Measurements from ENCODE around the gene SMAD5.

Gene SMAD5

GRCh38 chr5:136143312-136143711, 10.7 kb downstream of the SMAD5 start:
- TF ChIP-seq REST (IDR thresholded peaks at IDR 0.05; ENCODE audit: insufficient read depth in 1 of 2, low read depth in 2 of 2, low read length in 2 of 2) (no peak), TAF1 (IDR thresholded peaks at IDR 0.05; ENCODE audit: borderline replicate concordance, insufficient read depth, low read length) (no peak), SIN3A (IDR thresholded peaks at IDR 0.05; ENCODE audit: borderline replicate concordance, insufficient read depth, low read length) (no peak), POLR2AphosphoS5 (IDR thresholded peaks at IDR 0.05; ENCODE audit: low read depth, low read length) (no peak), FOXP2 (optimal IDR thresholded peaks at IDR 0.05; ENCODE audit: borderline replicate concordance, extremely low read depth, extremely low read length, insufficient read depth) (no peak)

DNA sequence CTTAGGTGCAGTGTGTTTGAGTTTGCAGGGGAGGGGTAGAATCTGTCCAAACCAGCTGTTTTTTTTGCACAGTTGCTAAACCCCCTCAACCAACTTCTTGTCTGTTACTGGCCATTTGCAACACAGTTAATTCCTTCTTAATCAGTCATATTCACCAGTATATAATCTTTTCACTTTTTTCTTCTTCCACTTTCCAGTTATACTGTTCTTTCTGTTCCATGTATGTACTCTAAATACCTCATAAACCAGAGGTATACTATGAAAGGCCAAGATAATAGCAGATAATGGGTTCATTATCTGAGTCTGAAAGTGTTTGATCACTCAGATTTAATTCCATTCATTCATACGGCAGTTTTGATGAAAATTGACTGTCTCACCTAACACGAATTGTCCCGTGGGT, 11.1 kb downstream of the SMAD5 start:
- TF ChIP-seq TAF1 (IDR thresholded peaks at IDR 0.05; ENCODE audit: borderline replicate concordance, insufficient read depth, low read length), result no peak
- TF ChIP-seq REST (IDR thresholded peaks at IDR 0.05; ENCODE audit: insufficient read depth in 1 of 2, low read depth in 2 of 2, low read length in 2 of 2), result no peak
- no peak for TF ChIP-seq SIN3A (IDR thresholded peaks at IDR 0.05; ENCODE audit: borderline replicate concordance, insufficient read depth, low read length)
- TF ChIP-seq POLR2AphosphoS5 (IDR thresholded peaks at IDR 0.05; ENCODE audit: low read depth, low read length), result no peak
- no peak for TF ChIP-seq FOXP2 (optimal IDR thresholded peaks at IDR 0.05; ENCODE audit: borderline replicate concordance, extremely low read depth, extremely low read length, insufficient read depth)

- no peak for TF ChIP-seq TAF1 (IDR thresholded peaks at IDR 0.05; ENCODE audit: borderline replicate concordance, insufficient read depth, low read length)
- TF ChIP-seq FOXP2 (optimal IDR thresholded peaks at IDR 0.05; ENCODE audit: borderline replicate concordance, extremely low read depth, extremely low read length, insufficient read depth), result no peak
- no peak for TF ChIP-seq SIN3A (IDR thresholded peaks at IDR 0.05; ENCODE audit: borderline replicate concordance, insufficient read depth, low read length)
Observed at GRCh38 chr5:136145030-136145429, 12.4 kb downstream of the SMAD5 start.

- TF ChIP-seq FOXP2 (optimal IDR thresholded peaks at IDR 0.05; ENCODE audit: borderline replicate concordance, extremely low read depth, extremely low read length, insufficient read depth) (no peak), REST (IDR thresholded peaks at IDR 0.05; ENCODE audit: insufficient read depth in 1 of 2, low read depth in 2 of 2, low read length in 2 of 2) (no peak), TAF1 (IDR thresholded peaks at IDR 0.05; ENCODE audit: borderline replicate concordance, insufficient read depth, low read length) (no peak), SIN3A (IDR thresholded peaks at IDR 0.05; ENCODE audit: borderline replicate concordance, insufficient read depth, low read length) (no peak), POLR2AphosphoS5 (IDR thresholded peaks at IDR 0.05; ENCODE audit: low read depth, low read length) (no peak)
Observed at GRCh38 chr5:136146201-136146600, 13.6 kb downstream of the SMAD5 start.

DNA sequence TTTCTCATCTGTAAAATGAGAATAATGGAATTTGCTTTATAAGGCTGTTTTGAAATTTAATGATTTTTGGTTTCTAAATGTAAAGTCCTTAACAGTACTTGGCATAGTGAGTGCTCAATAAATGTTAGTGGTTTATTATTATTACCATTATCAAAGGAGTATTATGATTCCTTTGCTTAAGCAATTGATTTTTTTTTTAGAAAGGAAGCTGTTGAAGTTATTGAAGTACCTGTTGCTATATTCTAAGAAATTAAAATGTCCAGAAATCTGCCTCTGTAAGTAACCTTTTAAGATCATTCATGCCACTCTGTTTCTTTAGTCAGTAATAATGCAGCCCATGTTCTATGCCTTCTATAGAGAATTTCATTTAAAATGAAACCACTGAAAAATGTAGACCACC, 15.0 kb downstream of the SMAD5 start:
- no peak for TF ChIP-seq REST (IDR thresholded peaks at IDR 0.05; ENCODE audit: insufficient read depth in 1 of 2, low read depth in 2 of 2, low read length in 2 of 2)
- TF ChIP-seq FOXP2 (optimal IDR thresholded peaks at IDR 0.05; ENCODE audit: borderline replicate concordance, extremely low read depth, extremely low read length, insufficient read depth), result no peak
- TF ChIP-seq TAF1 (IDR thresholded peaks at IDR 0.05; ENCODE audit: borderline replicate concordance, insufficient read depth, low read length), result no peak
- TF ChIP-seq SIN3A (IDR thresholded peaks at IDR 0.05; ENCODE audit: borderline replicate concordance, insufficient read depth, low read length), result no peak
- no peak for TF ChIP-seq POLR2AphosphoS5 (IDR thresholded peaks at IDR 0.05; ENCODE audit: low read depth, low read length)

Data from PFSK-1 (cell line).